Measurements from ENCODE around the gene MGAT4A.

DNA sequence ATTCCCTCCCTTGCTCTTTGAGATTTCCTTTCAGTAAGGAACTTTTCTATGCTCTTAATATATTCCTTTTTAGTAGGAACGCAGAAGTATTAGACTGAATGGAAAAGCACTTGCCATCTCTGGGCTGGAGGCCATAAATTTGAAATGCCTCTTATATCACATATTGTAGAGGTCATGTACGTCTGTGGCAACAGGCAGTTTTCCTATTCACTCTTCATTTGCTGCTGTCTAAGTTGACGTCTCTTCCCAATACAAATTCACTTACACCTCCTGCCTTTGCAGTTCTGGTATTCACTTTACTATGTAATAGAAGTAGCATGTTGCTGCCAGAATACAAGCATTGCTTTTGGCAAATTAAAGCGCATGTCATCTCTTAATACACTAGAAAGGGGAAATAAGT lies 34.7 kb downstream of the MGAT4A start:
- TF ChIP-seq POLR2A (IDR thresholded peaks at IDR 0.05; ENCODE audit: extremely low read depth, insufficient read length) (no peak), MYC (IDR thresholded peaks at IDR 0.05; ENCODE audit: low read depth, low read length) (no peak)
- TF ChIP-seq, protein P1, sequence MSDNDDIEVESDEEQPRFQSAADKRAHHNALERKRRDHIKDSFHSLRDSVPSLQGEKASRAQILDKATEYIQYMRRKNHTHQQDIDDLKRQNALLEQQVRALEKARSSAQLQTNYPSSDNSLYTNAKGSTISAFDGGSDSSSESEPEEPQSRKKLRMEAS (IDR thresholded peaks at IDR 0.05; ENCODE audit: low read depth, low read length) = no peak
- TF ChIP-seq, protein P2, sequence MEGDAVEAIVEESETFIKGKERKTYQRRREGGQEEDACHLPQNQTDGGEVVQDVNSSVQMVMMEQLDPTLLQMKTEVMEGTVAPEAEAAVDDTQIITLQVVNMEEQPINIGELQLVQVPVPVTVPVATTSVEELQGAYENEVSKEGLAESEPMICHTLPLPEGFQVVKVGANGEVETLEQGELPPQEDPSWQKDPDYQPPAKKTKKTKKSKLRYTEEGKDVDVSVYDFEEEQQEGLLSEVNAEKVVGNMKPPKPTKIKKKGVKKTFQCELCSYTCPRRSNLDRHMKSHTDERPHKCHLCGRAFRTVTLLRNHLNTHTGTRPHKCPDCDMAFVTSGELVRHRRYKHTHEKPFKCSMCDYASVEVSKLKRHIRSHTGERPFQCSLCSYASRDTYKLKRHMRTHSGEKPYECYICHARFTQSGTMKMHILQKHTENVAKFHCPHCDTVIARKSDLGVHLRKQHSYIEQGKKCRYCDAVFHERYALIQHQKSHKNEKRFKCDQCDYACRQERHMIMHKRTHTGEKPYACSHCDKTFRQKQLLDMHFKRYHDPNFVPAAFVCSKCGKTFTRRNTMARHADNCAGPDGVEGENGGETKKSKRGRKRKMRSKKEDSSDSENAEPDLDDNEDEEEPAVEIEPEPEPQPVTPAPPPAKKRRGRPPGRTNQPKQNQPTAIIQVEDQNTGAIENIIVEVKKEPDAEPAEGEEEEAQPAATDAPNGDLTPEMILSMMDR (IDR thresholded peaks at IDR 0.05; ENCODE audit: low read depth, low read length) = no peak
